ENCODE results near the gene AFAP1.

GRCh38 chr4:7845493-7846128 is 94.0 kb downstream of the AFAP1 start:
- TF ChIP-seq CTCF (IDR thresholded peaks at IDR 0.05) = no peak
- no peak for TF ChIP-seq POLR2A (IDR thresholded peaks at IDR 0.05)

Data from esophagus squamous epithelium (tissue), 4 donors.